ENCODE measurements around the gene ZNF646.
"Not testable (repeated sequence)": the region's sequence is repeated elsewhere in the genome, so short reads cannot be mapped to it uniquely, and the experiment has no call there.

Gene ZNF646

DNA sequence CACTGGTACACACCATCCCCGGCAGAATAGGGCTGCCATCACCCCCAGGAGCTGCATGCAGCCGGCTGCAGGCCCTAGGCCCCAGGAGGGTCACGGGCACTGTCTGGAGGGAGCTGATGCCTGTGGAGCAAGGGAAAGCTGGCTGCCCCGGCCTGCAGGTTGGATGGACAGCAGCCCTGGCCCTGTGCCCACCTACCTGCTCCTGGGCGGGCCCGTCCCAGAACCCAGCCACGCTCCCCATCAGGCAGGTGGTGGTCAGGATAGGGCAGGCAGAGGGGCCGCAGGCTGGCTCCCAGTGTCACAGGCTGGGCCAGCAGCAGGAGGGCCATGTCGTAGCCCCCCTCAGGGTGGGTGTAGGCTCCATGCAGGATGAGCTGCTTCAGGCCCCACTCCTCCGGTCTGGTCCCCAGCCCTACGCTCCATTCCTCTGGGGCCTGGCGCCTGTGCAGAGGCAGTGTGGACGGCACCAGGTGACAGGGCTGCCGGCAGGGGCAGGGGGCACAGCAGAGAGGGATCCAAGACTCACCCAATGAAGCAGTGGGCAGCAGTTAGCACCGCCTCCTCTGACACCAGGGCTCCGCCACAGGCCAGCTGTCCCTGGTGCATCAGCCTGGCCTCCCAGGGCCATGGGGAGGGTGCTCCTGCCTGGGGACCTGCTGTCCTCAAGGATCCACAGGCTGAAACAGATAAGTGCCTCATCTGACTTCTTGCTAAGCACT, 10.5 kb downstream of the ZNF646 start:
- DNase-seq, result no peak

DNA sequence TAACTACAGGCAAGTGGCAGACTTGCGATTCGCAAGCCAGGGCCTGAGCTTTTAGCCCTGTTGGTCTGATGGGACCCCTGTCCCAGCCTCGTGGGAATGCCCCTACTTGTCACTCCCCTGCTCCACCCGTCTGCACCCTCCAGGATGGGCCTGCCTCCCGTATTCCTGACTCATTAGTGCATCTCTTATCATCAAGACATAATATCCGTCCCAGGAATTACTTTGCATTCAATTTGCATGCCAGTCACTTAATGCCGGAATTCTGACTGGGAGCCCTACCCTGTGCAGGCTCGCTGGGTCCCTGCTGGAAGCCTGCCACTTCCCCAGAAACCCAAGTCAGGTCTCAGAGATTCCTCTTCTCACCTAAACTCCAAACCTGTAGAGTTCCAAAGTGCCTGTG, 11.2 kb downstream of the ZNF646 start:
- no peak for DNase-seq

DNA sequence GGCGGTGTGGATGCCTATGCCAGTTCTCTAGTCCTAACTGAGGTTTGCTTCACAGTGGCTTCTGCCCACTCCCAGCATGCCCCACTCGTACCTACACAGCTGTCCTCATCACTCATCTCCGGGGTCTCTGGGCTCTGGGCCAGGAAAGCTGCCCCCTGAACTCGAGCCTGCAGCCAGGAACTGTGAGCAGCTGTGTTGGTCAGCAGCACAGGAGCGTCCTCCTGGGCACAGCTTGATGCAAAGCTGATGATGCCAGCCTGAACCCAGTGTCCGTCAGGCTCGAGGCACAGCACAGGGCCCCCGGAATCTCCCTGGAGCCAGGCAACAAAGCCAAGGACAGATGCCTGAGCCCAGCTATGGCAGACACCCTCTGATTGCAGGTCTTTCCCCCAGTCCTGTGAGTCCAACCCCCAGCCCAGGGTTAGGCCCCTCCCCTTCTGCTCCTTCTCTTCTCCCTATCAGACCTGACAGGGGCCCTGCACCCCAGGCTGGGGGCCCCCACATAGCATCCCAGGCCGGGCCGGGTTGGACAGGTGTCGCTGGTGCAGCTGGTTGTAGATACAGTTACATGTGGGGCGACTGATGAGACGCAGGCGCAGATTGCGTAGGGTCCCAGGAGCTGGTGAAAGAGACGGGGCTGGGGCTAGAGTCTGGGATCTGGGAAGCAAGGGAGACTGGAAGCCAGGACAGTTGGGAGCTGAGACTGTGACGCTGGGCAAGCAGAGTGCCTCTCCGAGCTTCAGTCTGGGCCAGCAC, 11.8 kb downstream of the ZNF646 start:
- DNase-seq, result no peak

DNA sequence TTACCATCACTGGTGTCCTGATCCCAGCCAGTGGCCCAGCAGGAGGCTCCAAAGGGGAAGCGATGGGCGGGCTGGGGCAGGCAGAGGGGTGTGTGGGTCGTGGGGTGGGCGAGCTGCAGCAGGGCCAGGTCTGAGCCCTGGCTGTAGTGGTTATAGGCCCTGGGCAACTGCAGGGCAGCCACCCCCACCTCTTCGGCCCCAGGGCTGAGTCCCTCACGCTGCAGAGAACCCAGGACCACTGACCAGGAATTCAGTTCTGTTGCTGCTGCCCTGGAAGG, 12.3 kb downstream of the ZNF646 start:
- no peak for DNase-seq

DNA sequence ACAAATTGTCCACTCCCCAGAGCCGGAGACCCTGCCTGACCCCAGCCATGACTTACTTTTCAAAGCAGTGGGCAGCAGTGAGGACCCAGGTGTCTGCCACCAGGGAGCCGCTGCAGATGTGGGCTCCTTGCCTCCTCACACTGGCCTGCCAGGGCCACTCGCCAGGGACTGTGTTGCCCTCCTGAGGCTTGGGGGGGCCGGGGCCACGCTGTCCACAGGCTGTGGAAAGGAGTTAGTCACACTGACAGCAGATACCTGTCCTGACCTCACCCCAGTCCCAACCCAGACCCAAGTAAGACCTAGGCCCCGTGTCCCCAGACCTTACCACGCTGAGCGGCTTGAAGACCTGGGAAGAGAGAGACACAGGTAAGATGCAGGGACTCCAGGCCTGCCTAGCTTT, 13.3 kb downstream of the ZNF646 start:
- no peak for DNase-seq

DNA sequence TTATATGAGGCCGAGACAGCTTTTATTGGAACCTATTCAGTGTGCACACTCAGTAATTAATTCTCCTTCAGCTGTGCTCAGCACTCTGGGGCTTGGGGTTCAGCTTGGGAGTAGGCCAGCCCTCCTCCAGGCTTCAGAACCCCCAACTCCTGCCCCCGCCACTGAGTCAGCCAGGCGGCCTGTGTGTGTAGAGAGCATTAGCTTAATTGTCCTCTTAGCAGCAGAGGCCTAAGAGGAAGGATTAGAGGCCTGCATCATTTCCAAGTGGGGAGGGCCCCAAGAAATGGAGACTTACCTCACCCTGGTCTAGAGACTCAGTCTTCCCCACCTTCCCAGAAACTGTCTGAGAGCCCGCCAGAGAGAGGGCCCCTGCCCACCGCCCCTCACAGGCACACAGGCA, 13.7 kb downstream of the ZNF646 start:
- no peak for DNase-seq

DNA sequence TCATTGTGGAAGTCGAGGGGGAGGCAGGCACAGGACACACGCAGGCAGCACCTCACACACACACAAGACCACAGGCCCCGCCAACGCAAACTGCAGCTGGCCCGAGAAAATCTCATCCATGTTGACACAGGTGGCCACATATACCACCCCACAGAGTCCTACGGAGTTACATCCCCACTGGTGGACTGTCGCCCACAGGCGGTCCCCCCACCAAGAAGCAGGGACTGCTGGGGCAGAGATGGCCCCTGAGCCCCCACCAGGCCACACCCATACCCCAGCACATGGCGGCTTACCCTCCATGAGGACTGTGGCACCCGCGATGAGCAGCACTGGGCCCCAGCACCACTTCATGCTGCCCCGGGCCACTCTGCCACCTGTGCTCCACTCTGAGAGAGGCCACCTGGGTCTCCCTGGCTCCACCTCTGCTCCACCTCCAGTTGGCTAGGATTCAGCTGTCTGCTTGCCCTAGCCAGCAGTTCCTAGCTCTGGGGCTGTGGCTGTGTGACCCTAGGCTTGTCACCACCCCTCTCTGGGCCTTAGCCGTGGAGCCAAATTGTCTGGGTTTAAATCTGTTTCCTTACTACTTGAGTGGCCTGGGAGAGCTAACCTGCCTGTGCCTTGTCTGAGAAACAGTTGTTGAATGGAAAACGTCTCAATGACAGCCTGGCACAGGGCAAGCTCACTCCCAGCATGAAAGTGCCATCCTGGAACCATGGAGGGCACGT, 14.4 kb downstream of the ZNF646 start, which contains the start of gene PRSS53:
TSS of gene PRSS53 (minus strand) at position 485 of the 725 bp plus-strand sequence. CDS start at position 351, 134 bp downstream.
- no peak for DNase-seq

DNA sequence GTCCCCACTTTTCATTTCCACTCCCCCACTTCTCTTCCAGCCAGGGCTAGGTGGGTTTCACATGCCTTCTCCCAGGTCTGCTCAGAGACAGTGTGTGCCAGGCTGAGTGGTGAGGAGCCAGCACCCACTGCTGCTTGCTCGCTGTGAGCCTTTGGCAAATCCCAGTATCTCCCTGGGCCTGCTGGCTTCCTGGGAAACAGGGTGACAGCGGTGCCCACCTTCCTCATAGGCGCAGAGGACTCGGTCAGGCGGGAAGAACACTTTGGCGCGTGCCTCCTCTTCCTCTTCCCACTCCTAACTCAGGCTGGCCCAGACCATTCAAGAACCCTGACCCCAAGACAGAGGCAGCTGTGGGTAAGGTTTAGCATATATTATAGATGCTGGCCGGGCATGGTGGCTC, 15.0 kb downstream of the ZNF646 start:
- no peak for DNase-seq

DNA sequence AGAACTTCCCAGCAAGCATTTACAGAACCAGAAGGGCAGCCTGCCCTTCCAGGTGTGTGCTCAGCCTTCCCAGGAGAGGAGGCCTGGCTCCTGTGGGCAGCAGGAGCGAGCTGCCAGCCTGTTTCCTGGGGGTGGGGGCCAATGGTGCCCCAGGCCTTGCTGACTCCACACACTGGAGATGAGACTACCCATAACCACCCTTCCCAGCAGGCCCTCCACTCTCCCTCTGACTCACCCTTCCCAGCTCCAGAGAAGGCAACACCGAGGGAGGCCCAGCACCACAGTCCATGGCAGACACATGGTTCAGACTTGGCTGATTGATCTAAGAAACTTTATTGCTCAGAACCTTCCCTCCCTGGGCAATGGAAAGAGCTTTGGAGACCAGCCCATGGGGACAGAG, 16.3 kb downstream of the ZNF646 start:
- no peak for DNase-seq

DNA sequence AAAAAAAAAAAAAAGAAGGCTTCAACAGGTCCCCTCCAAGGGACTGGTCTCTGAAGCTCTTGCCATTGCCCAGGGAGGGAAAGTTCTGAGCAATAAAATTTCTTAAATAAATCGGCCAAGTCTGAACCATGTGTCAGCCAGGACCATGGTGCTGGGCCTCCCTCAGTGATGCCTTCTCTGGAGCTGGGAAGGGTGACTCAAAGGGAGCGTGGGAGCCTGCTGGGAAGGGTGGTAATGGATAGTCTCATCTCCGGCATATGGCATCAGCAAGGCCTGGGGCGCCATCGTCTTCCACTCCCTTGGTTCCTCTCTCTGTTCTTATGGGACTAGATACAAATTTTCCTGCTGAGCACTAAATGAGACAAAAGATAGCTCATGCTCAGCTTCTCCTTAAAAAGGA, 18.1 kb downstream of the ZNF646 start:
- no peak for DNase-seq

DNA sequence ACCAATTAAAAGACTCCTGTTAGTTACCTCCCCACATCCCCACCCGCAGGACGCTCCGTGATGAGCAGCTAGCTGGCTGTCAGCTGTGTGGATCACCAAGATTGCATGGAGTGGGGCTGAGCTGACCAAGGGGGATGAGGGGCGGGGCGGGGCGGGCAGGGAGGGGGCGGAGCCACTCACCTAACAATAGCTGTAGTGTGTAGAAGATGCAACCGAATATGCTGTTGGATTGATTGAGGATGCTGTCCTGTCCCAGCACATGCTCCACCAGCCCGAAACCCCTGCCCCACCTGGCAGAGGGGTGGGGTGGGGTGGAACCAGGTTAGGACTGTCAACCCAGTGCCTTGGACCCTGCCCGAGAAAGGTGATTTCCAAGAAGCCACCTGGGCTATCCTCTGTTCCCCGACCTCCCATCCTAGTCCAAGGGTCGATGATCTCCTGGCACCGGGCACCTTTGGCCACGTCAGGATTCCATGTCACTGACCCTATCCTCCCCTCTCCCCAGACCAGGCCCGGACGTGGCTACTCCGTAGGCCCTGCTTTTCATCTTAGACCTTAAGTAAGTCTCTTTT, 19.0 kb downstream of the ZNF646 start:
- peak in 1 of 3 donors; percentile 27 for DNase-seq

DNA sequence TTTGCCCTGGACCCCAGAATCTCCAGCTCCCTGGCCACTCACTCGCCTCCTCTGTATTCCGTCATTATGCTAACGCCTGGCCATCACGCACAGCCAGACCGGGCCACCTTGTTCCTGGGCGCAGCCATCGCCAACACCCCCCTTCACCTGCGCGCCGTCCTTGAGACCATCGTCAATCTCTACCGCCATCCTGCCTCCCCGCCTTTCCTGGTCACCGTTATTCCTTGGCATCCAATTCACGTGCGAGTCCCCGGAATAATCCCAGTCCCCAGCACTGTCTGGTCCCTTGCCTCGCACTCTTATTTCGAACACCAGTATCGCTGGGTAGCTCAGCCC, 19.8 kb downstream of the ZNF646 start:
- DNase-seq, result peak in 1 of 3 donors; percentile 38

DNA sequence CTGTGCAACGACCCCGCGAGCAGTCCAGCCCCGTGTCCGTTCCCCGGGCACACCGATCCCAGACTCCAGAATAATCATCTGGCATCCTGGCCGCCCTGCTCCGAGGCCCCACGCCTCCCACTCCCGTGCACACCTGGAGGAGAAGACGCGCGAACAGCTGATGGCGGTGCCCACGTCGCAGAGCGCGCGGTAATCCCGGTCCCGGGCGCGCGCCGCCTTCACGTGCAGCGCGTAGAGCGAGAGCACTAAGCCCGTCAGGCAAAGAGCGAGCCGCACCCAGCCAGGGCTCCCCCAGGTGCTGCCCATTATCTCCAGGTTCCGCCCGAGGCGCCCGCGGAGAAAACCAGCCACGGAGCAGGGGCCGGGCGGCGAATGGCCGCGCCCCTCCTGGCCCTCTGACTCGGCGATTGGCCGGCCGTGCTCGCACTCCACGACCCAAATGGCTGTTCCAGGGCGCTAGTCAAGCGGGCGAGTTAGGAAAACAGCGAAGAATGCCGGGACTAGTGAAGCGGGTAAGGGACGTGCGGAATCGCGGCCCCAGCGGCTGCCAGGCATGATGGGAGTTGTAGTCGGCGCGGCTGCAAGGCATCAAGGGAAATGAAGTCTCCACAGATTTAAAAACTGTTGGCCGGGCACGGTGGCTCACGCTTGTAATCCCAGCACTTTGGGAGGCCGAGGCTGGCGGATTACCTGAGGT, 20.4 kb downstream of the ZNF646 start, which contains the start of gene VKORC1:
TSS of gene VKORC1 (minus strand) at position 374 of the 697 bp plus-strand sequence. CDS start at position 306, 68 bp downstream.
- DNase-seq, result peak; percentile 97 to 99 (median 99)

DNA sequence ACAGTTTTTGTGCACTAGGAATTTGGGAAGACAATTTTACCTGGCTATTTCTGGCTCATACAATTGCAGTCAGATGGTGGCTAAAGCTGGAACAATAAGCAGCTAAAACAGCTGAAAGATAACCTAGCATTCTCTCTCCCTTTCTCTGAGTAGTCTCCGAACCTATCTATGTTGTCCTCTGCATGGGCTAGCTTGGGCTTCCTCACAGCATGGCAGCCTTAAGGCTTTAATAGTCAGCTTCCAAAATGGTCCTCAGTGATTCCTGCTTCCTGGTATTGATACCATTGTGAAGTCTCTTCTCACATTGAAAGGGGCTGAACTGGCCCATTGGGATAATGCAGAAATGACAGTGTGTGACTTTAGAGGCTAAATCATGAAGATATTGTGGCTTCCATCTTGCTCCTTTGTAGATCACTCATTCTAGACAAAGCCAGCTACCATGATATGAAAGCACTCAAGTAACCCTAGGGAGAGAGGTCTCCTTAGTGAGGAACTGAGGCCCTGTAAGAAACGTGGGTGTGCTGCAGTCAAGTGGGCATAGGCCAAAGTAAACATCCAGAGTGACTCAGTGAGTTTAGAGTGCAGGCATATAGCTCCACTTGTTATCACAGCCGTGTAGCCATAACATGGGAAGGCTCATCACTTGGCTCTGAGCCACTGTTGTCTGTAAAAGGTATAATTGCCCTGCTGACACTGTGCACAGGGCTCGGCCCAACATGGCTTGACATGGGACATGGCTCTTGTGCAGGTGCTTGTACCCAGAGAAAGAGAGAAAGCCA, 25.8 kb downstream of the ZNF646 start:
- no peak for DNase-seq

DNA sequence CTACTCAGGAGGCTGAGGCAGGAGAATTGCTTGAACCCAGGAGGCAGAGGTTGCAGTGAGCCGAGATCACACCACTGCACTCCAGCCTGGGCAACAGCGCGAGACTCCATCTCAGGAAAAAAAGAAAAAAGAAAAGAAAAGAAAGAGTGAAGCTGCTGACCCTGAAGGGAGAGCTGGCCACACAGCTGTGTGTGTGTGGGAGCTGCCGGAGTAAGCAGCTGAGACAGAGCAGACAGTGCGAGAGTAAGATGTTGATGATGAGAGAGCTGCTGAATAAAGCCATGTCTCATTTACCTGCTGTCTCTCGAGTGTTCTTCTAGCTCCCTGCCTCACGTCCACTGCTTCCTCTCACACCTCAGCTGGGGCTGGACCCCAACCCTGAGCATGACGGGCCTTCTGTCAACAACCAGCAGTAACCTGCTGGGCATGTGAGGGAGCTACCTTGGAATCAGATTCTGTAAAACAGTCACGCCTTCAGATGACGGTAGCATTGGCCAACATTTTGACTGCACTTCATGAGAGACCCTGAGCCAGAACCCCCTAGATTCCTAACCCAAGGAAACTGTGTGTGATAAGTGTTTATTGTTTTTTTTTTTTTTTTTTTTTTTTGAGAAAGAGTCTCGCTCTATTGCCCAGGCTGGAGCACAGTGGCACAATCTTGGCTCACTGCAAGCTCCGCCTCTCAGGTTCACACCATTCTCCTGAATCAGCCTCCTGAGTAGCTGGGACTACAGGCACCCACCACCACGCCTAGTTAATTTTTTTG, 26.8 kb downstream of the ZNF646 start:
- not testable (repeated sequence) for DNase-seq

DNA sequence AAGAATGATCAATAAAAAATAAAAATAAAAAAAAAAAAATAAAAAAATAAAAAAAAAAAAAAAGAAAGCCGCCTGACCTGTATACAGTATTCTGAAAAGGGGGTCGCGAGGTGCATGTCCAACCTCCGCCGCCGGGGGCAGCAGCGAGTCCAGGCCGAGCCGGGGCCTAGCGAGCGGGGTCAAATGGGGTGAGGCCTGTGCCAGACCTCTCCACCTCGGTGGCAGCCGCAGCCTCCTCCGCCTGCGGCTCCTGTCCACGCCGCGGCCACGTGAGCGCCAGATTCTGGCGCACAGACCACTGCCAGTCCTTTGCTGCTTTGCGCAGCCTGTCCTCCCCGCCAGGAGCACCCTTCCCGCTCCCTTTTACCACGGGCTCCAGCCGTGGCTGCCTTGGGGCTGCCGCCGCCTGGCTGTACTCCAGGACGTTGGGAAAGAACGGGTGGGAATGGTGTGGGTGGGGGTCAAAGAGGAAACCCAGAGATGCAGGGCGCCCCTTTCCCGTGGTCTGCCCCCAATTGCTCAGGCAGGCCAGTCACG, 31.5 kb downstream of the ZNF646 start:
- peak; percentile 76 to 87 (median 81) for DNase-seq

DNA sequence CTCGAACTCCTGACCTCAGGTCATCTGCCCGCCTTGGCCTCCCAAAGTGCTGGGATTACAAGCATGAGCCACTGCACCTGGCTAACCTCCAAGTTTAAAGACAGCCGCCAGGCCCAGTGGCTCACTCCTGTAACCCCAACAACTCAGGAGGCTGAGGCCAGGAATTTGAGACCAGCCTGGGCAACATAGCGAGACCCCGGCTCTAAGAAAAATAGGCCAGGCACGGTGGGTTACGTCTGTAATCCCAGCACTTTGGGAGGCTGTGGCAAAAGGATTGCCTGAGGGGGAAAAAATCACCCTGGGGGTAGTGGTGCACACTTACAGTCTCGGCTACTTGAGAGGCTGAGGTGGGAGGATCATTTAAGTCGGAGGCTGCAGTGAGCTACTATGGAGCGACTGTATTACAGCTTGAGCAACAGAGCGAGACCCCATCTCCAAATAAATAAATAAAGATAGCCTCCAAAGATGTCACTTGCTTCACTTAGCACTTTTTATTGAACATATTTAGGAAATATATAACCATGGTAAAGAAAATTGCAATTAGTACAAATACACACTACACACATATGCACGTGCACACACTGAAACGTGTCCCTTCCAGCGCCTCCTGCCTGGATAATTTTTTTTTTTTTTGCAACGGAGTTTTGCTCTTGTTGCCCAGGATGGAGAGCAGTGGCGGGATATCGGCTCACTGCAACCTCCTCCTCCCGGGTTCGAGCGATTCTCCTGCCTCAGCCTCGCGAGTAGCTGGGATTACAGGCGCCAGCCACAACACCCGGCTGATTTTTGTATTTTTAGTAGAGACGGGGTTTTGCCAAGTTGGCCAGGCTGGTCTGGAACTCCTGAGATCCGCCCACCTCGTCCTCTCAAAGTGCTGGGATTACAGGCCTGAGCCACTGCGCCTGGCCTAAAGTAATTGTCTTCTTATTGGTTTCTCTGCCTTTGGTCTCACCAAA, 32.6 kb downstream of the ZNF646 start:
- DNase-seq, result no peak

DNA sequence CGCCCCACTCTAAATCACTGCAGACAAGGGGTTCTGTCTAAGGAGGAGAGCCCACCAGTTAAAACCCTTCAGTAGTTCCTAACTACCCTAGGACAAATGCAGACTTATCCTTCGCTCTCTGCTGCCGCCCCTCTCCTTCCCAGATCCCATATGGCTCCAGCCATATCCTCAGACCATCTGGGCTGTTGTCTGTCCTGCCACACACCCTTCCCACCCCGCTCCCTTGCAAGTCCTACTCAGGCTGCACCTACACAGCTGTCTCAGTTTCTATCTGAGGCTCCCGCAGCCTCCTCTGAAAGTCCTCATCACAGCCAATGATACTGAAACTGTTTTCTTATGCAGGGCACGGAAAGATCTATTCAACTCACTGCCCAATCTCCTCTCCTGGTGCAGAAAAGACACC, 33.2 kb downstream of the ZNF646 start:
- no peak for DNase-seq

DNA sequence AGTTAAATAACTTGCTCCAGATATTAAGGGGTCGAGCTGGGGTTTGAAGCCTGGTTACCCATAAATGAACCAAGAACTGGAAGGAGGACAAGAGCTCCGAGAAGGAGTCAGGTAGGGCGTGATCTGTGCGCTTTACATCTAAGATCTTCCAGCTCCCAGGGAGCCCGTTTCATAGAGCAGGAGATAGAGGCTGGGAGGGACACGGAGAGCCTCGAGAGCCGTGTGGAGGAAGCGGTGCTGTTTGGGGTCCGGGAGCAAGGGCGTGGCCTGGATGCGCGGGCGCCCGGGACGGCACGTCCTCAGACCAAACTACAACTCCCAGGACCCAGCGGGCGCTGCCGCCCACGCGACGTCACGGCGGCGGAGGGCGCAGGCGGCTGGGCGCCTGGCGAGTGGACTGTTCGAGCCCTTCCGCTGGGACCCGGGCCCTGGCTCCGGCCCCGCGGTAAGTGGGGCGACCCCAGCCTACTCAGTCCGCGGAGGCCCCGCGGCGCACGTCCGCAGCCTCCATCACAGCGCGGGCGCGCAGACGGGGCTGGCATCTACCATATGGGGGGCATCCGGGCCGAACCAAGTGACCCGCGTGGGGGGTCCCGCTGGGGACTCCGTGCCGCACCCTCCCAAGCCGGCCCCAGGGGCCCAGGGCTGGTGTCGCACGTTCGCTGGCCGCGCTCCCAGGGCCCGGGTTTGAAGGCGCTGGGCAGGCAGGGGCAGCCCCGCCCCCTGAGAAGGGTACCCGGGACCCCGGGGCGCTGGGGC, 34.0 kb downstream of the ZNF646 start, which contains the start of gene BCKDK:
TSS of gene BCKDK (plus strand) at position 352 of the 759 bp plus-strand sequence. CDS start 838 bp downstream, outside the sequence.
- DNase-seq, result peak; percentile 81 to 93 (median 89)

Measured in suppressor macrophage treated with lipopolysaccharide for 1 hour (primary cell).